IMR-90 (cell line): Measurements from ENCODE around the gene NRDC. TPM values are rescaled to one million over a fixed set of nuclear protein-coding genes. Genes with fewer than 3 reads are reported as not detected.

Source experiments
- ATAC-seq: fragments of 200-7000 bp; cut with Tn5 transposase; 2 replicates; pipeline ENCODE4 v1.9.1; 2020; ENCODE audit warnings: low read depth, mild to moderate bottlenecking, moderate library complexity
- BruUV-seq: library from RNA; stranded (reverse); fragments of 400-500 nt; replicated peaks from 2 replicates; lab custom pipeline; 2021; lab: Mats Ljungman, UMichigan
- CTCF ChIA-PET: fragments of 300-600 bp; formaldehyde crosslinking; extraction: SDS; loops from one replicate; lab custom pipeline; 2021; ENCODE audit warnings: antibody characterized with exemption; lab: Yijun Ruan, JAX
- POLR2A ChIA-PET: fragments of 300-600 bp; sonication (Branson Sonifier 250); formaldehyde crosslinking; loops from one replicate; lab custom pipeline; 2022; ENCODE audit warnings: antibody characterized with exemption; ENCODE audit not compliant: unreplicated experiment; lab: Charles Lee
- DNase-seq: peaks from one replicate; pipeline ENCODE4 v3.0.0; 2013
- H2AFZ ChIP-seq: replicated peaks from 2 replicates; pipeline ENCODE3; 2013; ENCODE audit warnings: low read length, mild to moderate bottlenecking; ENCODE audit not compliant: poor library complexity
- H2AK5ac ChIP-seq: 2 replicates; pipeline ENCODE4 v1.6.1; 2013; ENCODE audit warnings: low read depth, low read length, inconsistent platforms
- H2AK9ac ChIP-seq: replicated peaks from 2 replicates; pipeline ENCODE3; 2013; ENCODE audit warnings: mild to moderate bottlenecking, low read depth, low read length, moderate library complexity; ENCODE audit not compliant: poor library complexity
- H2BK120ac ChIP-seq: 2 replicates; pipeline ENCODE4 v1.6.1; 2013; ENCODE audit warnings: low read depth, low read length, inconsistent platforms
- H2BK15ac ChIP-seq: 3 replicates; pipeline ENCODE4 v1.6.1; 2013; ENCODE audit warnings: low read depth, low read length, inconsistent platforms
- H2BK20ac ChIP-seq: 2 replicates; pipeline ENCODE4 v1.6.1; 2013; ENCODE audit warnings: low read depth, mild to moderate bottlenecking, inconsistent platforms, low read length, moderate library complexity
- H2BK5ac ChIP-seq: 2 replicates; pipeline ENCODE4 v1.6.1; 2013; ENCODE audit warnings: mild to moderate bottlenecking, low read depth, low read length, inconsistent platforms; ENCODE audit not compliant: poor library complexity, severe bottlenecking
- H3K14ac ChIP-seq: replicated peaks from 2 replicates; pipeline ENCODE4 v1.6.1; 2013; ENCODE audit warnings: low read depth, low read length, inconsistent platforms
- H3K18ac ChIP-seq: 2 replicates; pipeline ENCODE4 v1.6.1; 2013; ENCODE audit warnings: low read depth, low read length, control low read depth
- H3K23ac ChIP-seq: 2 replicates; pipeline ENCODE4 v1.6.1; 2013; ENCODE audit warnings: low read depth, low read length, inconsistent platforms
- H3K27ac ChIP-seq: 2 replicates; pipeline ENCODE4 v1.5.1; 2013; ENCODE audit warnings: mild to moderate bottlenecking, control low read depth, low read length; ENCODE audit not compliant: insufficient read depth
- H3K27me3 ChIP-seq: 2 replicates; pipeline ENCODE4 v1.6.1; 2013; ENCODE audit warnings: low read length; ENCODE audit not compliant: control insufficient read depth, insufficient read depth
- H3K36me3 ChIP-seq: 2 replicates; pipeline ENCODE4 v1.6.1; 2013; ENCODE audit warnings: low read length, mixed read lengths; ENCODE audit not compliant: control insufficient read depth, insufficient read depth
- H3K4ac ChIP-seq: 2 replicates; pipeline ENCODE4 v1.6.1; 2013; ENCODE audit warnings: low read depth, low read length, inconsistent platforms
- H3K4me1 ChIP-seq: 2 replicates; pipeline ENCODE4 v1.6.1; 2013; ENCODE audit warnings: low read length, mixed read lengths; ENCODE audit not compliant: control insufficient read depth, insufficient read depth
- H3K4me2 ChIP-seq: 2 replicates; pipeline ENCODE4 v1.6.1; 2013; ENCODE audit warnings: low read depth, mild to moderate bottlenecking, control low read depth, low read length, moderate library complexity
- H3K4me3 ChIP-seq: 2 replicates; pipeline ENCODE4 v1.5.1; 2013; ENCODE audit warnings: low read depth, mild to moderate bottlenecking, control low read depth, low read length, moderate library complexity; ENCODE audit not compliant: insufficient read depth
- H3K56ac ChIP-seq: 2 replicates; pipeline ENCODE4 v1.6.1; 2013; ENCODE audit warnings: low read length, inconsistent platforms; ENCODE audit not compliant: insufficient read depth; ENCODE audit errors: extremely low read depth
- H3K79me1 ChIP-seq, 2 experiments: 2 replicates each; pipeline ENCODE4 v1.6.1; 2013; ENCODE audit warnings: low read length in 2 of 2, inconsistent platforms in 1 of 2, low read depth in 1 of 2
- H3K9ac ChIP-seq: 2 replicates; pipeline ENCODE4 v1.6.1; 2013; ENCODE audit warnings: low read depth, low read length, control low read depth
- H3K9me1 ChIP-seq: 2 replicates; pipeline ENCODE4 v1.6.1; 2013; ENCODE audit warnings: low read length, inconsistent platforms; ENCODE audit not compliant: insufficient read depth
- H3K9me3 ChIP-seq: 2 replicates; pipeline ENCODE4 v1.6.1; 2013; ENCODE audit warnings: low read length; ENCODE audit not compliant: control insufficient read depth, insufficient read depth
- H4K20me1 ChIP-seq: 2 replicates; pipeline ENCODE4 v1.6.1; 2013; ENCODE audit warnings: low read length, inconsistent platforms; ENCODE audit not compliant: insufficient read depth
- H4K5ac ChIP-seq: 2 replicates; pipeline ENCODE4 v1.6.1; 2013; ENCODE audit warnings: mild to moderate bottlenecking, low read depth, low read length, control low read depth
- H4K8ac ChIP-seq, 2 experiments: 2 replicates each; pipeline ENCODE4 v1.6.1; 2013; ENCODE audit warnings: low read depth in 2 of 2, low read length in 2 of 2, control low read depth in 1 of 2, inconsistent platforms in 1 of 2
- H4K91ac ChIP-seq: 2 replicates; pipeline ENCODE4 v1.6.1; 2013; ENCODE audit warnings: low read depth, low read length, inconsistent platforms; ENCODE audit not compliant: insufficient read depth
- CEBPB ChIP-seq: IDR thresholded peaks from 2 replicates; pipeline ENCODE4 v1.6.1; 2012; ENCODE audit warnings: low read depth, low read length, improper control_type of control experiment
- CHD1 ChIP-seq: IDR thresholded peaks from 2 replicates; pipeline ENCODE4 v1.6.1; 2012; ENCODE audit warnings: low read depth, low read length, improper control_type of control experiment
- CTCF ChIP-seq: conservative IDR thresholded peaks from 2 replicates; pipeline ENCODE4 v1.5.1; 2012; ENCODE audit warnings: mild to moderate bottlenecking, low read depth, low read length, improper control_type of control experiment
- FOS ChIP-seq: fragments of 150-350 bp; IDR thresholded peaks from 2 replicates; pipeline ENCODE4 v1.6.1; 2016; ENCODE audit warnings: low read depth, low read length
- POLR2A ChIP-seq: IDR thresholded peaks from 2 replicates; pipeline ENCODE4 v1.6.1; 2012; ENCODE audit warnings: mild to moderate bottlenecking, low read depth, low read length
- RFX5 ChIP-seq: IDR thresholded peaks from 2 replicates; pipeline ENCODE4 v1.8.0; 2012; ENCODE audit warnings: low read depth, mild to moderate bottlenecking, low read length, moderate library complexity
- WGBS, 2 experiments: methylation state at CpG; one replicate each; pipeline versions ENCODE4 v1.1.5 to v1.1.7; 2013; ENCODE audit warnings: missing lambda C conversion rate in 2 of 2; ENCODE audit not compliant: insufficient read length in 1 of 2; ENCODE audit errors: extremely low coverage in 2 of 2; 5-methylcytosine and 5-hydroxymethylcytosine counted together
- dilution Hi-C: fragments of 300-500 bp; cut with HindIII; formaldehyde crosslinking; loops from one replicate; pipeline ENCODE4 v1.14.3; 2018; ENCODE audit warnings: low sequenced_read_pairs; ENCODE audit not compliant: unreplicated experiment
- in situ Hi-C: fragments of 300-500 bp; cut with MboI; formaldehyde crosslinking; loops from 3 replicates; pipeline ENCODE4 v1.14.3; 2019; ENCODE audit warnings: low sequenced_read_pairs, inconsistent platforms, mixed read lengths
- intact Hi-C: fragments of 100-400 bp; cut with micrococcal nuclease; formaldehyde crosslinking; loops from 2 replicates; pipeline ENCODE4 v1.10.0; 2022
- polyA plus RNA-seq, 3 experiments: library from polyadenylated mRNA; depleted of rRNA; stranded (reverse); fragments of >200 nt; gene quantifications; 2 replicates each; pipeline ENCODE4 v1.2.3, GENCODE V29; 2012; ENCODE audit warnings: low replicate concordance in 1 of 3
- total RNA-seq: library from RNA; depleted of rRNA; stranded (reverse); fragments of >200 nt; gene quantifications from 2 replicates; pipeline ENCODE4 v1.2.3, GENCODE V29; 2012
- TF ChIP-seq, protein P1 (sequence below): fragments of 150-350 bp; IDR thresholded peaks from 2 replicates; pipeline ENCODE4 v1.6.1; 2016; ENCODE audit warnings: low read depth, mild to moderate bottlenecking, low read length, moderate library complexity, borderline replicate concordance
- TF ChIP-seq, protein P2 (sequence below): fragments of 150-350 bp; IDR thresholded peaks from 2 replicates; pipeline ENCODE4 v1.6.1; 2017; ENCODE audit warnings: mild to moderate bottlenecking, antibody characterized with exemption, low read length, low read depth

The NRDC gene
- total and polyA plus RNA-seq, 2 of the 4 experiments (the other 2 are of a cell fraction) = 75.8 to 84.7 TPM

DNA sequence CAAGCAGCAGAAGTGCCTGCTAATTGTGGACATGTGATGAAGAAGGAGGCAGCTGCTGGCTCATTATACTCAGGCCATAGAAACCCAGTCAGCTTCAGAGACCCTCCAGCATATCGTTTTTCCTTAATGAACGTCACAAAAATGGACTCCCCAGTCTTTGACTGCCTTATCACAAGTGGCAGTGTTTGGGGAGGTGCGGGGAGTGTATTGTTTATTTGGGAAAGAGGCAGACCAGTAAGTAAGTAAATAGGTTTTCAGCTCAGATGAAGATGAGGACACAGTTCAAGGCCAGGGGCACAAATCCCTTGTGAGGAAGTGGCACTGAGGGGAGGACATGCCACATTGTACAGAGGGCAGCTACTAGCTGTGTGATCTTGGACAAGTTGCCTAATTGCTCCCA lies 43.5 kb upstream of the NRDC start:
- Histone ChIP-seq H4K91ac (peak overlapping the region; percentile 72), H3K4ac (peak overlapping the region; percentile 58), H3K4me2 (no peak overlapping the region), H3K36me3 (peaks cover 13% of the 10 kb centered on the region; the same call in 1 of the 2 replicates), H3K9me1 (peaks cover 47% of the 10 kb centered on the region), H3K14ac (peak overlapping the region; percentile 46), H2BK5ac (peak overlapping the region; percentile 71), H2AK9ac (peak overlapping the region; percentile 60), H3K18ac (peak overlapping the region; percentile 72; the same call in 1 of the 2 replicates), H2BK15ac (peak overlapping the region; percentile 53; the same call in 2 of the 3 replicates), H3K27ac (no peak overlapping the region), H2AFZ (no peak overlapping the region), H2BK120ac (peak overlapping the region; percentile 58), H2AK5ac (peak overlapping the region; percentile 95), H3K4me3 (no peak overlapping the region), H3K27me3 (no peaks in the 10 kb centered on the region), H3K9me3 (no peaks in the 10 kb centered on the region), H3K56ac (no peak overlapping the region), H3K4me1 (peaks cover 39% of the 10 kb centered on the region), H4K8ac (peak overlapping the region; percentile 15 to 77; a peak in 3 of 4 replicates), H3K23ac (peak overlapping the region; percentile 59; the same call in 1 of the 2 replicates), H3K79me1 (peaks cover 55 to 85% of the 10 kb centered on the region in 2 experiments), H2BK20ac (peak overlapping the region; percentile 36; the same call in 1 of the 2 replicates), H4K5ac (peak overlapping the region; percentile 73; the same call in 1 of the 2 replicates), H4K20me1 (no peaks in the 10 kb centered on the region), H3K9ac (no peak overlapping the region)
- no peak for TF ChIP-seq POLR2A
- TF ChIP-seq CTCF = no peak
- TF ChIP-seq, protein P1, sequence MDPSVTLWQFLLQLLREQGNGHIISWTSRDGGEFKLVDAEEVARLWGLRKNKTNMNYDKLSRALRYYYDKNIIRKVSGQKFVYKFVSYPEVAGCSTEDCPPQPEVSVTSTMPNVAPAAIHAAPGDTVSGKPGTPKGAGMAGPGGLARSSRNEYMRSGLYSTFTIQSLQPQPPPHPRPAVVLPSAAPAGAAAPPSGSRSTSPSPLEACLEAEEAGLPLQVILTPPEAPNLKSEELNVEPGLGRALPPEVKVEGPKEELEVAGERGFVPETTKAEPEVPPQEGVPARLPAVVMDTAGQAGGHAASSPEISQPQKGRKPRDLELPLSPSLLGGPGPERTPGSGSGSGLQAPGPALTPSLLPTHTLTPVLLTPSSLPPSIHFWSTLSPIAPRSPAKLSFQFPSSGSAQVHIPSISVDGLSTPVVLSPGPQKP = no peak
- no peak for TF ChIP-seq CEBPB
- no peak for TF ChIP-seq FOS
- TF ChIP-seq CHD1 = no peak
- TF ChIP-seq, protein P2, sequence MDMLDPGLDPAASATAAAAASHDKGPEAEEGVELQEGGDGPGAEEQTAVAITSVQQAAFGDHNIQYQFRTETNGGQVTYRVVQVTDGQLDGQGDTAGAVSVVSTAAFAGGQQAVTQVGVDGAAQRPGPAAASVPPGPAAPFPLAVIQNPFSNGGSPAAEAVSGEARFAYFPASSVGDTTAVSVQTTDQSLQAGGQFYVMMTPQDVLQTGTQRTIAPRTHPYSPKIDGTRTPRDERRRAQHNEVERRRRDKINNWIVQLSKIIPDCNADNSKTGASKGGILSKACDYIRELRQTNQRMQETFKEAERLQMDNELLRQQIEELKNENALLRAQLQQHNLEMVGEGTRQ = no peak
- TF ChIP-seq RFX5 = no peak
- intact Hi-C loops = no loop called here
- ChIA-PET POLR2A (no interaction called here), CTCF (no interaction called here)
- in situ Hi-C loops = no loop called here
- no peak for DNase-seq
- no peak for ATAC-seq
- dilution Hi-C loops = no loop called here
- BruUV-seq = no TSS peak
- no CpG with 5 or more reads among the region's 3 CpGs for WGBS, 2 experiments
